ENCODE measurements around the gene SLC30A5.

The SLC30A5 gene

DNA sequence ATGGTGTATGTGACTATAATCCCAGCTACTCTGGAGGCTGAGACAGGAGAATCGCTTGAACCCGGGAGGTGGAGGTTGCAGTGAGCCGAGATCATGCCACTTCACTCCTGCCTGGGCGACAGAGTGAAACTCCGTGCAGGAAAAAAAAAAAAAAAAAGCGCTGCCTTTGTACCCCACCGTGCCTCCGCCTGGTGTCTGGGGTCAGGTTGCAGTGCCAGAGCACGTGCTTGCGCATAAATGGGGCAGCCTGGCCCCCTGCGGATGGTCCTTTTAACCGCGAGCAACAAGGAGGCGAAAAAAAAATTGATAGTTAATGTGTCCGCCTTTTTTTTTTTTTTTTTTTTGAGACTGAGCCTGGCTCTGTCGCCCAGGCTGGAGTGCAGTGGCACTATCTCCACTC lies 66.8 kb downstream of the SLC30A5 start:
- DNase-seq (ENCODE audit: low read depth), result no peak
- H3K4me3 ChIP-seq (ENCODE audit: control insufficient read depth, low read depth, low read length), result no peak overlapping the region
- TF ChIP-seq CTCF (IDR thresholded peaks at IDR 0.05; ENCODE audit: control insufficient read depth, insufficient read depth, low read depth, low read length, missing control alignments), result no peak

- TF ChIP-seq CTCF (IDR thresholded peaks at IDR 0.05; ENCODE audit: control insufficient read depth, insufficient read depth, low read depth, low read length, missing control alignments), result peak; percentile 0
- peak within 1 kb of the TSS; percentile 93 for H3K4me3 ChIP-seq (ENCODE audit: control insufficient read depth, low read depth, low read length)
- DNase-seq (ENCODE audit: low read depth), result peak; percentile 69
These were observed 73.1 kb downstream of the SLC30A5 start, which contains the start of gene CCNB1 for GRCh38 chr5:69166686-69167492. TSS of gene CCNB1 (plus strand) at chr5:69167150. CDS start at chr5:69167263, 113 bp downstream.

- peak overlapping the region; percentile 93 for H3K4me3 ChIP-seq (ENCODE audit: control insufficient read depth, low read depth, low read length)
- DNase-seq (ENCODE audit: low read depth), result no peak
These were observed 73.7 kb downstream of the SLC30A5 start for GRCh38 chr5:69167493-69167855.

GRCh38 chr5:69167929-69168328 lies 74.1 kb downstream of the SLC30A5 start:
- DNase-seq (ENCODE audit: low read depth), result no peak
- peak overlapping the region; percentile 93 for H3K4me3 ChIP-seq (ENCODE audit: control insufficient read depth, low read depth, low read length)
- no peak for TF ChIP-seq CTCF (IDR thresholded peaks at IDR 0.05; ENCODE audit: control insufficient read depth, insufficient read depth, low read depth, low read length, missing control alignments)

More at GRCh38 chr5:69167493-69167855, 73.7 kb downstream of the SLC30A5 start:
- no peak for TF ChIP-seq CTCF (IDR thresholded peaks at IDR 0.05; ENCODE audit: control insufficient read depth, insufficient read depth, low read depth, low read length, missing control alignments)

GRCh38 chr5:69170495-69170894 lies 76.7 kb downstream of the SLC30A5 start:
- no peak overlapping the region for H3K4me3 ChIP-seq (ENCODE audit: control insufficient read depth, low read depth, low read length)
- no peak for DNase-seq (ENCODE audit: low read depth)
- TF ChIP-seq CTCF (IDR thresholded peaks at IDR 0.05; ENCODE audit: control insufficient read depth, insufficient read depth, low read depth, low read length, missing control alignments), result no peak

DNA sequence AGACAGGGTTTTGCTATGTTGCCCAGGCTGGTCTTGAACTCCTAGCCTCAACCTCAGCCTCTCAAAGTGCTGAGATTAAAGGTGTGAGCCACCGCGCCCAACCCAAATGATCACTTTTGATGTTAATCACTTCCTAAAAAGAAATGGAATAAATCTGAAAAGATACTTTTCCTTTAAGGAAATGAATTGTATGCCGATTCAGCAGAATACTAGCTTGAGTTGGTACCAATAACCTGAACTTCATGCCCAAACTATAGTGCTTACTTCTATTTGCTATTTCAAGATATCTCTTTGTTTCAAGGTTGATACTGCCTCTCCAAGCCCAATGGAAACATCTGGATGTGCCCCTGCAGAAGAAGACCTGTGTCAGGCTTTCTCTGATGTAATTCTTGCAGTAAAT lies 77.2 kb downstream of the SLC30A5 start:
- no peak overlapping the region for H3K4me3 ChIP-seq (ENCODE audit: control insufficient read depth, low read depth, low read length)
- DNase-seq (ENCODE audit: low read depth), result no peak
- no peak for TF ChIP-seq CTCF (IDR thresholded peaks at IDR 0.05; ENCODE audit: control insufficient read depth, insufficient read depth, low read depth, low read length, missing control alignments)

All from AG09309 (cell line).